Keratinocyte (primary cell): ENCODE measurements around the gene ATP6V0E2. TPM values are rescaled to one million over a fixed set of nuclear protein-coding genes. Genes with fewer than 3 reads are reported as not detected.

Source experiments
- DNase-seq: peaks from one replicate; pipeline ENCODE4 v3.0.0-alpha.2; 2011; ENCODE audit warnings: low read depth, missing footprints, low spot score
- FAIRE-seq: peaks from 2 replicates; lab custom pipeline; 2011; peaks lifted over from hg19 to GRCh38; lab: Jason Lieb, UNC
- H2AFZ ChIP-seq: 2 replicates; pipeline ENCODE4 v1.6.0; 2012; ENCODE audit warnings: low read length, control low read depth, inconsistent platforms; ENCODE audit not compliant: control insufficient read depth
- H3K27ac ChIP-seq: 2 replicates; pipeline ENCODE4 v1.5.1; 2011; ENCODE audit warnings: low read length; ENCODE audit not compliant: control insufficient read depth, insufficient read depth
- H3K27me3 ChIP-seq: 3 replicates; pipeline ENCODE4 v1.6.0; 2011; ENCODE audit warnings: low read length; ENCODE audit not compliant: control insufficient read depth, insufficient read depth; ENCODE audit errors: extremely low read depth
- H3K36me3 ChIP-seq, 2 experiments: 2 replicates in 1 of 2; 3 replicates in 1 of 2; pipeline ENCODE4 v1.5.1; 2011; ENCODE audit warnings: low read length in 2 of 2, mild to moderate bottlenecking in 1 of 2; ENCODE audit not compliant: control insufficient read depth in 2 of 2, insufficient read depth in 2 of 2; ENCODE audit errors: extremely low read depth in 1 of 2
- H3K4me1 ChIP-seq: 3 replicates; pipeline ENCODE4 v1.5.1; 2011; ENCODE audit warnings: low read length; ENCODE audit not compliant: control insufficient read depth, insufficient read depth; ENCODE audit errors: extremely low read depth
- H3K4me2 ChIP-seq: 3 replicates; pipeline ENCODE4 v1.6.0; 2011; ENCODE audit warnings: low read depth, low read length; ENCODE audit not compliant: control insufficient read depth, insufficient read depth; ENCODE audit errors: extremely low read depth
- H3K4me3 ChIP-seq, 3 experiments: fragments of 200-600 bp in 1 of 3; sonication (generic) in 1 of 3; 2 replicates in 2 of 3; 3 replicates in 1 of 3; pipeline ENCODE4 v1.5.1; 2011 to 2016; ENCODE audit warnings: low read length in 3 of 3, mild to moderate bottlenecking in 3 of 3, control low read depth in 2 of 3, inconsistent platforms in 1 of 3, low read depth in 1 of 3, mixed read lengths in 1 of 3, mixed run types in 1 of 3, moderate library complexity in 1 of 3; ENCODE audit not compliant: control insufficient read depth in 2 of 3, insufficient read depth in 2 of 3; ENCODE audit errors: extremely low read depth in 1 of 3
- H3K79me2 ChIP-seq: 2 replicates; pipeline ENCODE4 v1.6.0; 2012; ENCODE audit warnings: low read length; ENCODE audit not compliant: control insufficient read depth, insufficient read depth
- H3K9ac ChIP-seq: 3 replicates; pipeline ENCODE4 v1.6.0; 2011; ENCODE audit warnings: low read length; ENCODE audit not compliant: control insufficient read depth, insufficient read depth; ENCODE audit errors: extremely low read depth
- H3K9me1 ChIP-seq: 3 replicates; pipeline ENCODE4 v1.6.0; 2011; ENCODE audit warnings: low read length; ENCODE audit not compliant: control insufficient read depth, insufficient read depth; ENCODE audit errors: extremely low read depth
- H3K9me3 ChIP-seq: 2 replicates; pipeline ENCODE4 v1.5.1; 2012; ENCODE audit warnings: low read depth, low read length; ENCODE audit not compliant: control insufficient read depth
- H4K20me1 ChIP-seq: 3 replicates; pipeline ENCODE4 v1.6.0; 2011; ENCODE audit warnings: low read length; ENCODE audit not compliant: control insufficient read depth, insufficient read depth; ENCODE audit errors: extremely low read depth
- CTCF ChIP-seq, 3 experiments: IDR thresholded peaks in 1 of 3; conservative IDR thresholded peaks in 1 of 3; optimal IDR thresholded peaks in 1 of 3; 2 replicates in 2 of 3; 3 replicates in 1 of 3; pipeline versions ENCODE3 to v1.5.1; 2011; ENCODE audit warnings: low read length in 3 of 3, mild to moderate bottlenecking in 3 of 3, moderate library complexity in 2 of 3, control low read depth in 1 of 3, inconsistent platforms in 1 of 3; ENCODE audit not compliant: insufficient read depth in 2 of 3; ENCODE audit errors: extremely low read depth in 1 of 3
- EZH2 ChIP-seq: IDR thresholded peaks from one replicate; pipeline ENCODE4 v1.6.1; 2012; ENCODE audit warnings: inconsistent platforms, mild to moderate bottlenecking, low read length, moderate library complexity
- dilution Hi-C: fragments of 300-500 bp; cut with MboI; formaldehyde crosslinking; loops from one replicate; pipeline ENCODE4 v1.7.0; 2020; ENCODE audit warnings: low sequenced_read_pairs; ENCODE audit not compliant: extremely low pct_ligation_motif_present
- polyA plus RNA-seq, 5 experiments: library from polyadenylated mRNA; depleted of rRNA in 3 of 5; stranded (reverse) in 3 of 5; stranded (forward) in 1 of 5; unstranded in 1 of 5; fragments of >200 nt; gene quantifications; 1 replicate in 1 of 5; 2 replicates in 3 of 5; 3 replicates in 1 of 5; pipeline versions ENCODE4 v1.2.1 to v1.2.3, GENCODE V29; 2011 to 2012; ENCODE audit warnings: missing spikeins in 2 of 5, low read depth in 1 of 5, low replicate concordance in 1 of 5

The ATP6V0E2 gene
- polyA plus RNA-seq, 1 donor (not counting 4 experiments of a cell fraction or from before 2014, with no cell fraction given), result 5.0 TPM

GRCh38 chr7:149830997-149831740 lies 42.6 kb upstream of the ATP6V0E2 start:
- H2AFZ ChIP-seq, result no peak overlapping the region
- H3K4me3 ChIP-seq, result no peak overlapping the region
- H3K27ac ChIP-seq, result no peak overlapping the region
- H3K9me1 ChIP-seq, result no peaks in the 10 kb centered on the region
- H3K9me3 ChIP-seq, result no peaks in the 10 kb centered on the region
- no peak for DNase-seq
- H4K20me1 ChIP-seq, result no peaks in the 10 kb centered on the region
- no peaks in the 10 kb centered on the region for H3K36me3 ChIP-seq
- H3K4me1 ChIP-seq, result no peaks in the 10 kb centered on the region
- dilution Hi-C loops, result no loop called here
- no peak overlapping the region for H3K4me2 ChIP-seq
- H3K27me3 ChIP-seq, result peaks cover 4% of the 10 kb centered on the region
- no peak for FAIRE-seq
- H3K9ac ChIP-seq, result no peak overlapping the region
- TF ChIP-seq EZH2 (no peak), CTCF (optimal IDR thresholded peaks at IDR 0.05 in 1 of 3, IDR thresholded peaks at IDR 0.05 in 1 of 3, conservative IDR thresholded peaks at IDR 0.05 in 1 of 3; ENCODE audit: extremely low read depth in 1 of 3, insufficient read depth in 2 of 3, low read length in 3 of 3) (no peak)
- H3K79me2 ChIP-seq, result no peaks in the 10 kb centered on the region

GRCh38 chr7:149831741-149832219 lies 42.0 kb upstream of the ATP6V0E2 start:
- Histone ChIP-seq H3K36me3 (no peaks in the 10 kb centered on the region), H3K4me2 (no peak overlapping the region), H3K9ac (no peak overlapping the region), H3K79me2 (no peaks in the 10 kb centered on the region), H3K4me1 (no peaks in the 10 kb centered on the region), H3K9me3 (no peaks in the 10 kb centered on the region), H4K20me1 (no peaks in the 10 kb centered on the region), H3K27ac (no peak overlapping the region), H3K4me3 (no peak overlapping the region), H2AFZ (no peak overlapping the region), H3K27me3 (peaks cover 4% of the 10 kb centered on the region), H3K9me1 (no peaks in the 10 kb centered on the region)
- dilution Hi-C loops, result no loop called here
- no peak for TF ChIP-seq CTCF (optimal IDR thresholded peaks at IDR 0.05 in 1 of 3, IDR thresholded peaks at IDR 0.05 in 1 of 3, conservative IDR thresholded peaks at IDR 0.05 in 1 of 3; ENCODE audit: extremely low read depth in 1 of 3, insufficient read depth in 2 of 3, low read length in 3 of 3)
- TF ChIP-seq EZH2, result no peak
- DNase-seq, result no peak
- no peak for FAIRE-seq
